CD4-positive, alpha-beta T cell treated with Interferon gamma for 1 hour (primary cell): ENCODE data around the gene ARHGAP15.

ENCODE experiments used
- DNase-seq: peaks from one replicate; pipeline ENCODE4 v3.0.0-alpha.2; 2020

The ARHGAP15 gene

DNA sequence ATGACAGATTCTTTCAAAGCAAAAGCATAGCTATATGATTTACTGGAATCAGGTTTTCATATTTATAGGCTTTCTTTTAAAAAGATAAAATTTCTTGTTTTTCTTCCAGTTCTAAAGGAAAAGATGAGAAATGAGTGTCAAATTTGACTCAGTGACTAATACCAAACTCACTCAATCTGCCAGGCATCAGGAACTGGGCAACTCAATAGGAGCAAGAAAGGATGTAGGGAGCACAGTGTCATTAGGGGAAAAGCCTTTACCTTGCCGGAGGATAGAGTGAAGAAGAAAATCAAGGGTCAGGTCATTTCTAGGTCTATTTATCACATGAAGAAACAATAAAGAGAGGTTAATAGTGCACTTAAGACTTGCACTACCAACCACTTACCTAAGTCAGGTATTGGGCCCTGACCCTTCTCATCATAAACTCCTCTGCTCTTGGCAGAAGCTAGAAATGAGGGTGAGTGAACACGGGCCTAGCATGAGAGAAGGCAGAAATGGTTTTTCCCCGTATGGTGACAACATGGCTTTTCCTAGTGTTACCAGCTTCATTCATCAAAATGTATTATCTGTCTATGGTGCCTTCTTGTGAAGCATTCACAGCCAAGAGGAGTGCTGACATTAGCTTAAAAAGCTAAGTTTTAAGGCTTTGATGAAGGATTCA, 151.0 kb downstream of the ARHGAP15 start:
- DNase-seq, result no peak

DNA sequence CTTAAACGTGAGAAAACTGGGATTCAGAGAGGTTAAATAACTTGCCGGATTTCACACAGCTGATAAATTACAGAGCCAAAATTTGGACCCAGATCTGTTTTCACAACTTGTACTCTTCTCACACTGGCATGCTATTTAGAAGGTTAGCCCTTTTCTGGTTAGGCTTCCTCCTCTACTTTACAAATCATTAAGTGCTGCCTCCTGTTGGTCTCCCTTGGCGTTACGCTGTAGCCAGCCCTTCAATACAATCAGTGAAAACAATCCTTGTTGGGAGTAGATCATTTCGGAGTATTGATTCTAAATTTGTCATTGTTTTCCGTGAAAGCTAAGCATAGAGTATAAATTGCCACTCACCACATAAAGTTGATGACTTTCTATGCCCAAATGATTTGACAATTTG, 153.5 kb downstream of the ARHGAP15 start:
- no peak for DNase-seq

DNA sequence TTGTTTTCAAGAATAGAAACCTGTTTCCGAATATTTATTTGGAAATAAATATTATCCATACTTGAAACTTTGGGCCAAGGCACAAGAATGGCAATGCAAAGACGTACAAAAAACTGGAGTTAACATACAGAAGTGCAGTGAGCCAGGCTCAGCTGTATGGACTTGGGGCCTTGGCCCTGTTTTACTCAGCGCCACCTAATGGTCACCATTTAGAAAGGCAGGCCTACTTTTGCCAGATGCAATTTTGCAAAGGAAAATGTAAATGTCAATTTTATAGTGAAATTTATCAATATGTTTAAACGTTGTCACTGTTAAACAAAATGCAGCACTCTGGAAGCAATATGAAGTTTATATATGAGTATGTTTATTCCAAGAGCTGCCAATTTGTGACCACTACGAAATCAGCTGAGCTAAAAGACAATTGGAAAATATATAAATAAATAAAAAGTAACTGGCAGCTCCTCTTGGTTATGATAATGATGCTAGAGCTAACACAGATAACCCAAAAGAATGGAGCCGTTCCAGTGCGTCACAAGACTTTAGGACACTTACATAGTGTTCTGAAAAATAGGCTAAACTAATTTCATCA, 155.0 kb downstream of the ARHGAP15 start:
- DNase-seq, result peak; percentile 13

DNA sequence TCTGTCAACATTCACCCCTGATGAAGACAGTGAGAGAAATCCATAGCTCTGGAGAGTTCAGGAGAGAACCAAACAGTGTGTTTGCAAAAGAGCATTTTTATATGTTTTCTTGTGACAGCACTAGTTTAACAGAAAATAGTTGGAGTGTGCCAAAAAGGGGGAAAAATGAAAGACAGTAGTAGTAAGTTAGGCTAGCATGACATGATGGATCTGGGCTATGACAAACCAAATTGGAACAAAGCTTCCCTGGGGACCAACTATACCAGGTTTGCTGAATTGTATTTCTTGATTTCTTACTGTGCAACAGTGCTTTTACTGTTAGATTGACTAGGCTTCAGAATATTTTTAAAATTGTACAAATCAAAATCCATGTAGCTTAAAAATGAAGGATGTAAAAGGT, 159.8 kb downstream of the ARHGAP15 start:
- DNase-seq, result no peak

DNA sequence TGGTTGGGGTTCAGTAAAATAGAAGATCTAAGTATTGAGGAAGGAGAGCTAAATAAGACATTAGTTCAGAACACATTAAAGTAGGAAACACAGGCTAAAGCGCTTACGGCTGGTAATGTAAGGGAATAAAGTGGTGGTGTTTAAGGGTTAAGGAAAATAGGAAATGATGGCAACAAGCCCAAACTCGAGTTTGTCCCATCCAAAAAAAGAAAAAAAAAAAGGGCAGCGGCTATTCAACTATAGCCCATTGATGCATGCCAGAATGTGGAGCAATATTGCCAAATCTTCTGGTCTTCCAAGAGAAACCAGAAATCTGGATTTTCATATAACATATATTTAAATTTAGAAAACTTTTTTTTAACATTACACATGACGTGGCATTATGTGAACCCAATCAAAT, 161.0 kb downstream of the ARHGAP15 start:
- DNase-seq, result no peak

DNA sequence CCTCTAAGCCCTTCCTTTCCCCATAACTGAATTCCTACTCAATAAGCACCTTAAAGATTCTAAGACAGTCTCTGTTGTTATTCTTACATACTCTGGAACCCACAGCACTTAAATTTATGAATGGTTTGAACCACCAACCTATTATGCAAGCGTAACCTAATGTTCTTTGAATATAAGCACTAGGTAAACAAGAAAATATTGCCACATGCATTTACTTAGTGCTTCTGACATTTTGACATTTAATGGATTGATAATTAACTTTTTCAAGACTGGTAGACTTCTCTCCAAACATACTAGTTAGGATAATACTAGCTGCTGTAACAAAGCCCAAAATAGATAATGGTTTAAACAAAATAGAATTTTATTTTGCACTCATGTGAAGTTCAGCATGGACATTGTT, 164.8 kb downstream of the ARHGAP15 start:
- no peak for DNase-seq

DNA sequence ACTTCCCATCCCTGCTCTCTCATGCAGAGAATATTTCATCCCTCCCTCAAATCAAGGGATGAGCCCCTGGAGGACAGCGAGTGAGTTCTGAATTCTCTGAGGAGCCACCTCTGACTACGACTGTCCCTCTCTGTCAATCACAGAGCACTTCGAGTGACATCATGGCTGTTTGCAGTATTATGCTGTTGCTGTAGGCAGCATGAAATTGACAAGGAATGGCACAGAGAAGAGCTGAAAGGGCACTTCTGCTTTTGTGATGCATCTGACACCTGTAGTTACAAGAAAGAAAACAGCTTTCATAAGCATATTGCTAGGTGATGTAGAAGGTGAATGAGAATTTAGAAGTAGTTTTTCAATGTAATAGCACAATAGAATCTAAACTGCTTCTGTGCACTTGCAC, 166.9 kb downstream of the ARHGAP15 start:
- DNase-seq, result no peak

DNA sequence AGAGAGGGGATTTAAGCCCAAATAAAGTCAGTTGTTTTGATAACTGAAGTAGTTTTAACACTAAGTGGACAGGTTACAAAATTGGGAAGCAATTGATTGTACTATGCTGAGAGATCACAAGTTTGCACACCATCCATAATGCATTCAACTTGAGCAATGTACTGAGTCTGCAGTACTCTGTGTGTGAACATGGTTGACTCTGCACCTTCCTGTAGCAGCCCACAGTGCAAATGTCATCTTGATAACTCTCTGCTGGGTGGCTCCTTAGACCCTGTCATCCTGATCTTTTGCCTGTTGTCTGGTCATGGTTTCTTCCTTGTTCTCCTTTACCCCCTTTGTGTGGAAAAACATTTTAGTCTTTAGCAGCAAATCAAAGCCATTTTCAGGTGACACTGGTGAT, 168.0 kb downstream of the ARHGAP15 start:
- DNase-seq, result no peak

DNA sequence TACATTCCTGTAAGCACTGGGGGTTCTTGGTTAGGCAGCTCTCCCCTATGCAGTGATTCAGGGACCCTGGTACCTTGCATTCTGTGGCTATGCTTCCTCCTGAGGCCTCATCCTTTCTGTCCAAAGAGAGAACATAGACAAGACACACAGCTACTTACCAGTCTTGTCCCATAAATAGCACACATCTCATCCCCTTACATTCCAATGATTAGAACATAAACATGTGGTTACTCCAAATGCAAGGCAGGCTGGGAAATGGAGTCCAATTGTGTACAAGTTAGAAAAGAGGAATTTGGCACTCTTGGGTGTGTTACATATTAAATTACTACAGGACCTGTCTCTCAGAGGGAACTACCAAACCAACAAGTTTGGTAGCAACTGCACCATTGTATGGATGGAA, 171.3 kb downstream of the ARHGAP15 start:
- no peak for DNase-seq

DNA sequence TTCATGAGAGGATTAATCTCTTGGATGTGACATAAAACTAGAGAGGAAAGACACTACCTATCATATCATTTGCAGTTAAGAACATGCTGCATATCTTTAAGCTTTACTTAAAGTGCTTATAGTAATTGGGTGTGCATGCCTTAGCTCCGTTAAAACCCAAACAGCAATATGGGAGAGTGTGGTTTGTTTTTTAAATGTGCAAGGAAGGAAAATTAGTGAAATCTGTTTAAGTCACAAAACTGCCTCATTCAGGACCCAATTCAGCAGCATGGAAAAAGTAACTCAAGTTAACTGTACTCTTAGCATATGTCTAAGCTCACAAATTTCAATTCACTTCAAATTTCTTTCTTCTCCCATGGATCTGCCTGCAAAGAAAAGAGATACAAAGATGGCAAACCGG, 182.2 kb downstream of the ARHGAP15 start:
- DNase-seq, result no peak

DNA sequence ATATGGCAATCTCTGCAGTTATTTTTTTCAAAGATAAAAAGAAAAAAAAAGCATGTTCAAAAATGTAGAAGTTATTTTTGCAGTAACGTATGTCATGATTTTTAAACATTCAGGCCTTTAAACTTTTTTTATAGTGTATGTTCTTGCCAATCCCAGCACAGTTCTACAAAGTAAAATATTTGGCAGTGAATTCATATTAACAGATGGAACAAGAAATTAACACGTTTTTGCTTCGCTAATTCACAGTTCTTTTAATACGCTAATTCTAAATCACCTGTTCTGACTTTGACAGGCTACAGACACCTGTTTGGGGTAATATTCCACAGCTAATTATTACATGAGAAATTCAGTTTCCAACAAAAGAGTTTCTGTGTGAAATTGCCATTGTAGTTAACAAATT, 183.2 kb downstream of the ARHGAP15 start:
- DNase-seq, result no peak

DNA sequence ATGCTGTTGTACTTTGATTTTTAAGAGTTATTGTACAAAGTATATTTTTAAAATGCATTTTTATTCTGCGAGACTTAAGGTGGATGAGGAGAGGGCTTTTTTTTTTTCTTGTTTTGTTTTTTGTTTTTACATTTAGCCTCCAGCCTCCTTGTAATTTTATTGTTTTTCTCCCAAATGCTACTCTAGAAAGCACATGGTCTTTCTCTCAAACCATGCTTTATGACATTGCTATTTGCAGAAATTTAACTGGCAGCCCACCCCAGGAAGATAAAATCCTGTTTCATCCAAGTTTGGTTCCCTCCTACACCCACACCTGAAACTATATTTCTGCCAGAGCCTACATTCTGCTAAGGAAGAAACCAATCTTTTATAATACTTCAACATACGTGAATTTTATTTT, 184.6 kb downstream of the ARHGAP15 start:
- DNase-seq, result no peak

DNA sequence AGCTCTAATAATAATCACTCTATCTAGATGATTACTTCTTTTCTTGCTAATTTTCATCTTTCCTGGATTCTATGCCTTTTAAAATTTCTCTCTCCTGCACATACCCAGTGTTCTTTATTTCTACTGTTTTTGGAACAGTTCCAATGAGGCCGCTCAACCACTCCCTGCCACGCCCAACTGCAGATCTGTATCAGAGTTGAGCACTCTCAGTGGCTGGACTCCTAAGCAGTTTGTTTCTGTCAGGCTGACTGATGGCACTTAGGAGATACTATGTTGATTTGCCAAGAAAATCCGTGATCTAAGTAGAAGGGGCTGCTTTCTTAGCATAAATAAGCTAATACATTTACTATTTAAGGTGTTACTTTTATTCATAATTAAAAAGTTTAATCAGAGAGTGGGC, 192.8 kb downstream of the ARHGAP15 start:
- no peak for DNase-seq

DNA sequence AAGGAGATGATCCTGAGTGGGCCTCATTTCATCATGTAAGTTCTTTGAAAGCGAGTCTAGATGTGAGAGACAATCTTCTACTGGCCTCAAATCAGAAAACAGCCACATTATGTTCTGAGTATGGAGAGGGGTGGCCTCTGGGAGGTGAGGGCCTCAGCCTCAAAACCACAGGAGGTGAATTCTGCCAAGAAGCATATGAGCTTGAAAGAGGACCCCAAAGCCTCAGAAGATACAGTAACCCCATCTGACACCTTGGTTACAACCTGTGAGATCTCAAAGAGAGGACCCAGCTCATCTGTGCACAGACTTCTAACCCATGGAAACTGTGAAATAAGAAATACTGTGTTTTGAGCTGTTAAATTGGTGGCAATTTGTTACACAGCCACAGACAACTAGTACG, 200.1 kb downstream of the ARHGAP15 start:
- DNase-seq, result no peak

DNA sequence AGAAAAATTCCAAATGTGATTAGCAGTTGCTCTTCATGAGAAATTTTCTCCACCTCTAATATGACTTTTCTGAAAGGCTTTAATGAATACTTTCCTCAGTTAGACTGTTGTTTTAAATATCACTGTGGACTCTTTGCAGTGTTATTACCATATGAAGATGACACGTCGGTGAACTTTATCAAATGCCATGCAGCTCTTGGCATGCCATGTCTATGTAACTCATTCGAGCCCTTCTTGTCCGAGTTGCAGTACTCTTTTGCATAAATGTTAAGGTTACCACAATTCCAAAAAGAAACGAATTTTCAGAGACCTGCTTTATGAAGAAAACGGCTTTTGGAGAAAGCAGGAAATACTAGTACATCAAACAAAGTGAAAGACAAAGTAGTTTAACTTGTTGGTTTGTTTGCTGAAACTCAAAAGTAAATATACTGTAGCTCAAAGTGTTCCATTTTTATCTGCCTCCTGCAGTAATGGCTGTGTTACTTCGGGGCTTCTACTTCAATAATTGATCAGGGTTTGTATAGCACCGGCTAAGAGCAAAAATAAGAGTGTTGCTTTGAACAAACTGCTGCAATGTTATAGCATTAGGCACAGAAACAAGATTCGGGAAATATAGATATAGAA, 204.1 kb downstream of the ARHGAP15 start:
- no peak for DNase-seq

DNA sequence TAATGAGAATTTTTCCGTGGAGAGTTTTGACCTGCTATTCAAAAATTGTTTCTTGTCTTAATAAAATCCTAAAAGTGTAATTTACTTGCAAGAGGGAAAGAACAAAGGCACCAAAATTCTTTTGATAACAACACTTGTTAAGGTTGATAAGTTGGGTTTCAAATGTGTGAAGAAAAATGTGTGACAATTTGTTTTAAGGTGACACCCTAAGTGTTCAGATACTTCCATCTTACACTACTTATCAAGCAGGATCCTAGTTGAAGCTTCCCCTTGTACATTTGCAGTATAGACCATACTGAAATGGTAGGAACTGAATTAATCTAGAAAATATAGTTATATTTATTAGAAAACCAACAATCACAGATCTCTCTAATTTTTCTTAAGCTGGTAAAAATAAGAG, 204.6 kb downstream of the ARHGAP15 start:
- no peak for DNase-seq

DNA sequence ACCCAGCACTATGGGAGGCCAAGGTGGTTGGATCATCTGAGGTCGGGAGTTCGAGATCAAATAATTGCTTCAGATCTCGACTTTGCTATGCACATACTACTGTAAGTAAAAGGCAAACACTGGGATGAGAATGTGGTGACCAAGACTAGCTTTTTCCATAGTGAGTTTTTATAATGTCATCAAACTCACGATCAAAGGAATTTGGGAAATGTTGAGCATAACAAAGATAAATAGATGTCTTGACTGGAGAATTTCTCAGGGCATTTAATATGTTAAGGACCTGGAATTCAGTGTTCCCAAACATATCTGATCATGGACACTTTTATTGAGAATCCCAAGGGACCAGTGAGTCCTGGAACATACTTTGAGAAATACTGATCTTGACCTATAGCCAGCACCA, 205.6 kb downstream of the ARHGAP15 start:
- DNase-seq, result no peak

DNA sequence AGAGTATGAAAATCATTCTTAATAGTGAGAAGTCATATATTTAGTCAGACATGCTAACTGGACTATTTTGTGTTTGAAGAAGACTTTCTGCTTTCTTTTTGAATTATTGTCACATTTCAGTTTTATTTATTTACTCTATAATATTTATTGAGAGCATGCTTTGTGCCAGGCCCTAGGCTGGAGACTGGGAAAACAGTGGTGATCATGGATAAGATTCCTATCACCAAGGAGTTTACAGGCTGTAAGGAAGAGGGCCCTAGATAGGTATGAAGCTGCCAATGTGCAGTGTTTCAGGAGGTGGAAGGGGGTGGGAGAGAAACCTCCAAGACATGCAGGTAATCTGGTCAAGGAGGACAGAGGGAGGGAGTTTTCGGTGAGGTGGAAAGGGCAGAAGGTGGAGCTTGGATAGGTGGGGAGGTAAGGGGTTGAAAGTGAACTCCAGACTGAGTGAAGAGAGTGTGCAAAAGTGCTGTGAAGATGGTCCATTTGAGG, 207.5 kb downstream of the ARHGAP15 start:
- DNase-seq, result no peak

DNA sequence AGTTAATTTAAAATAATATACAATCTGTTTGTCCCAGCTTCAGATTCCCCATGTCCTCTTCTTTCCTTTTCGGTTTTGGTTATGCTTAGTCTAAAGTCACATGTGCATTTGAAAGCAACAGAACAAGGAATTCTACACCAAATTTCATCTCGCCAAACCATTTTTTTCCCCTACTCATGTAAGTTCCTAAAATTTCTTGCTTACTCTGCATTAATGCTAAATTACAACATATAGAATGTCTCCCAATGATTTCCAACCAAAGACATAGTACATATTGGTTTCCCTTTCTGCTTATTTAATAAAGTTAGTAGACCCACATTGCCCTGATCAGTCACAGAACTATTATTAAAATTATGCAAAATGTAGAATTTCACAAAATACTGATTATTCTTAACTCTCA, 212.3 kb downstream of the ARHGAP15 start:
- no peak for DNase-seq

DNA sequence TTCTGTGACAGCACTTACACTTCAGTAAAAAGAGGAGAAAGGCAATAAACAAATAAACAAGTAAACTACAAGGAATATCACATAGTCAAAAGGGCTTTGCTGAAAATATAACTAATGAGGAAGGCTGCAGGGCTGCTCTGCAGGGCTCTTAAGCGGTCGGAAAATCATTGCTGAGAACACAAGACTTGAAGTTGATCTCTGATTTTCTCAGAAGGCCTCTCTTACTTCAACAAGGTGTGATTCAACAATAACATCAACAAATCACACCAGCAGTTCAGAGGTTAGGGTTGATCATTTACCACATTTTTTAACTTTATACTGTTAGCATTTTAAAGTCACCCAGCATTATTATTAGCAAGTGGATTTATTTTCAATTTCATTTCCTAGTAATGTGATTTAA, 215.6 kb downstream of the ARHGAP15 start:
- no peak for DNase-seq

DNA sequence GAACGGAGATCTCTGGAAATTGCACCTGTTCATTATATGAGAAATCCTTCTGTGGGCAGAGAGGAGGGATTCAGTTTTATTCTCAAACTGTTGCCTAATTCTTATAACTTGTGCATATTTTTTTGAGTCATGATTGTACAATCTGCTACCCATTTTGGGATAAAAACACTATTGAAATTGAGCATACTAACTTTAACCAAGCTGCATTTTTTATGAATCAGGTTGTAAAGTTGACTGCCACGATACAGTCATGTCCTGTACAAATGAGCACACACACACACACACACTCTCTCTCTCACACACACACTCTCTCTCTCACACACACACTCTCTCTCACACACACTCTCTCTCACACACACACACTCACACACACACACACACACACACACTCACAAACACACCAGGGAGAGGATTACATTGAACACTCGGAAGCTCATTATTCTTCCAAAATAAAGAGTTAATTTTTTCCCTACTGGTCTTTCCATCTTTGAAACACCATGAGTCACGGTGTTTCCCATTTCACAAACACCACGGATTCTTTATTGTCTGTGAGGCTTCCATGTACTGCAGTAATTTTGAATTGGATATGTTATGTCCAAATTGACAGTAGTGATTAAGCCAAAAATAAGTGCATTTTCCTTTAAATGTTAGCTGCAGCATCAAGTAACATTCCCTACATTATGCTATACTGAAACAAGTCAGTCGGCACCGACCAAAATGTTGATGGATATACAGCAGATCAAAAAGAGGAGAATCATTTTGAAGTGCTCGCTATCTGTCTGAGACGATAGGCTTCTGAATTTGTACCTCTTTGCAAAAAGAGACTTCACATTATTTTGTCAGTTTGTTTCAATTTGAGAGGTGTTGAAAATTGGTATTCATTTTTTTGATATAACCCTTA, 216.9 kb downstream of the ARHGAP15 start:
- DNase-seq, result no peak

DNA sequence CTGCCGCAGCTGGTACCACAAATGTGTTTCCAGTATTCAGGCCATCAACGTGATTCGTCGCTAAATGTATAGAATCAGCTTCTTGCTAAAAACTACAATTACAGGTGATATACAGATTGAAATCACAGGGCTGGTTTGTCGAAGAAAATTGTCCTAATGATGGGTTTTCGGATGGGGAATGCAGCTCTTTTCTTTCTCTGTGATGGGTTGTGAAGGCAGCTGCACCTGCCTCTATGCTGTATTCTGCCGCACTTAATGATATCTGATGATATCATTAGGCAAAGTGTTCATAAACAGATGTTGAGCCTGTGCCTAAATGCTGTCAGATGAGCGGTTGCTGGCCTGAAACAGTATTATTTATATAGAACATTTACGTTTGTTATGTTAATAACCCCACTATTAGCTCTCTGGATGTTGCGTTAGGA, 218.1 kb downstream of the ARHGAP15 start:
- no peak for DNase-seq

DNA sequence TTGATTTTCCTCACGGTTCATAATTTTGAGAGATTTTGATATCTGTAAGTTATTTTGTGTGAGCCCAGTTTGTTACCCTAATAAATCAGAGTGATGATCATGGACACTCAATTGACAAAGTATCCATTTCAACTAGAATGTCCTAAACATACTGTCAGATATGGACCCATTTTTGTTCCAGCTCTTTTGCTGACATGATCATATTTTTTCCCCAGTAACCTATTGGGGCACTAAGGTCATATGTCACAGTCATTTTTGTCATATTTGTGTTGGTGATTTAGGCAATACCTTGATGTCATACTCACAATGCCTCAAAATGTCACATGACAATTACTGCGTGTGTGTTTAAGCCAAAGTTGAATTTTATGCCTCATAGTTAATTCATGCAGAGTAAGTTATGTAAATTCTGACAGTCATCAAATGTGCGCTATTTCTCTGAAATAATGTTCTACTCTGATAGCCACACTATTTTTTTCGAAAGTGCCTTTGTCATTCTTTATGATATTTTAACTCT, 218.7 kb downstream of the ARHGAP15 start:
- DNase-seq, result no peak
